CD4-positive, alpha-beta T cell treated with Interleukin-6 for 4 hours (primary cell): ENCODE results near the gene GRB14.
"Not testable (repeated sequence)": the region's sequence is repeated elsewhere in the genome, so short reads cannot be mapped to it uniquely, and the experiment has no call there.

Experiments used
- DNase-seq: peaks from one replicate; pipeline ENCODE4 v3.0.0-alpha.2; 2020; ENCODE audit warnings: mixed read lengths

GRB14 gene

GRCh38 chr2:164485541-164485940 is 135.7 kb downstream of the GRB14 start:
- no peak for DNase-seq

- DNase-seq: no peak
Measured at GRCh38 chr2:164479460-164479859, 141.8 kb downstream of the GRB14 start.

GRCh38 chr2:164478205-164478604 is 143.1 kb downstream of the GRB14 start:
- DNase-seq: no peak

- DNase-seq: no peak
Measured at GRCh38 chr2:164474873-164475272, 146.4 kb downstream of the GRB14 start.

GRCh38 chr2:164473021-164473420 is 148.3 kb downstream of the GRB14 start:
- no peak for DNase-seq

GRCh38 chr2:164465047-164465446 is 156.2 kb downstream of the GRB14 start:
- DNase-seq: not testable (repeated sequence)

GRCh38 chr2:164464376-164464775 is 156.9 kb downstream of the GRB14 start:
- DNase-seq: no peak

GRCh38 chr2:164458792-164459191 is 162.5 kb downstream of the GRB14 start:
- no peak for DNase-seq

- DNase-seq: no peak
Measured at GRCh38 chr2:164457271-164457670, 164.0 kb downstream of the GRB14 start.

GRCh38 chr2:164456619-164457018 is 164.7 kb downstream of the GRB14 start:
- DNase-seq: no peak

GRCh38 chr2:164453656-164454305 is 167.5 kb downstream of the GRB14 start:
- DNase-seq: no peak

GRCh38 chr2:164450278-164450677 is 171.0 kb downstream of the GRB14 start:
- no peak for DNase-seq

- no peak for DNase-seq
Measured at GRCh38 chr2:164449706-164450105, 171.6 kb downstream of the GRB14 start.

GRCh38 chr2:164447660-164448059 is 173.6 kb downstream of the GRB14 start:
- no peak for DNase-seq
